Karpas-422 (cell line): ENCODE data around the gene CHRNG. TPM values are rescaled to one million over a fixed set of nuclear protein-coding genes. Genes with fewer than 3 reads are reported as not detected.

Experiments
- DNase-seq: peaks from one replicate; pipeline ENCODE4 v3.0.0-alpha.2; 2015
- H2AFZ ChIP-seq: fragments of 200-600 bp; sonication (generic); 2 replicates; pipeline ENCODE4 v1.6.1; 2014; ENCODE audit warnings: antibody characterized with exemption, low read length, mixed read lengths
- H3K27ac ChIP-seq: fragments of 200-600 bp; sonication (generic); 2 replicates; pipeline ENCODE4 v1.5.1; 2014; ENCODE audit warnings: mild to moderate bottlenecking, low read length, moderate library complexity
- H3K27me3 ChIP-seq: fragments of 200-600 bp; sonication (generic); 2 replicates; pipeline ENCODE4 v1.6.1; 2014; ENCODE audit warnings: low read length, mixed read lengths
- H3K36me3 ChIP-seq: fragments of 200-600 bp; sonication (generic); 2 replicates; pipeline ENCODE4 v1.6.1; 2014; ENCODE audit warnings: low read length, mixed read lengths; ENCODE audit not compliant: insufficient read depth
- H3K4me1 ChIP-seq: fragments of 200-600 bp; sonication (generic); 2 replicates; pipeline ENCODE4 v1.6.1; 2014; ENCODE audit warnings: mild to moderate bottlenecking, low read length, mixed read lengths
- H3K4me2 ChIP-seq: fragments of 200-600 bp; sonication (generic); 2 replicates; pipeline ENCODE4 v1.6.1; 2014; ENCODE audit warnings: low read length, low read depth, mild to moderate bottlenecking; ENCODE audit not compliant: poor library complexity, severe bottlenecking
- H3K4me3 ChIP-seq: fragments of 200-600 bp; sonication (generic); 2 replicates; pipeline ENCODE4 v1.5.1; 2014; ENCODE audit warnings: mild to moderate bottlenecking, antibody characterized with exemption, low read length, mixed read lengths
- H3K79me2 ChIP-seq: fragments of 200-600 bp; sonication (generic); 2 replicates; pipeline ENCODE4 v1.6.1; 2014; ENCODE audit warnings: mild to moderate bottlenecking, low read length, mixed read lengths
- H3K9ac ChIP-seq: fragments of 200-600 bp; sonication (generic); 2 replicates; pipeline ENCODE4 v1.6.0; 2014; ENCODE audit warnings: low read length
- H3K9me2 ChIP-seq: fragments of 200-600 bp; sonication (generic), shearing (Covaris generic); replicated peaks from 2 replicates; pipeline ENCODE4 v1.6.0; 2014; ENCODE audit warnings: mild to moderate bottlenecking, low read length, moderate library complexity; ENCODE audit not compliant: insufficient read depth
- H3K9me3 ChIP-seq: fragments of 300-700, 200-600 bp; sonication (generic); 2 replicates; pipeline ENCODE4 v1.6.1; 2014; ENCODE audit warnings: low read length, mixed read lengths
- H4K20me1 ChIP-seq: fragments of 200-600 bp; sonication (generic); 2 replicates; pipeline ENCODE4 v1.6.1; 2014; ENCODE audit warnings: mild to moderate bottlenecking, antibody characterized with exemption, low read length, low read depth; ENCODE audit not compliant: insufficient read depth
- total RNA-seq: library from RNA; depleted of rRNA; stranded (reverse); fragments of >200 nt; shearing (Covaris generic); gene quantifications from 2 replicates; pipeline ENCODE4 v1.2.3, GENCODE V29; 2014; ENCODE audit warnings: low replicate concordance

Gene CHRNG
- total RNA-seq, 1 experiment from 2014 or later, result not detected

DNA sequence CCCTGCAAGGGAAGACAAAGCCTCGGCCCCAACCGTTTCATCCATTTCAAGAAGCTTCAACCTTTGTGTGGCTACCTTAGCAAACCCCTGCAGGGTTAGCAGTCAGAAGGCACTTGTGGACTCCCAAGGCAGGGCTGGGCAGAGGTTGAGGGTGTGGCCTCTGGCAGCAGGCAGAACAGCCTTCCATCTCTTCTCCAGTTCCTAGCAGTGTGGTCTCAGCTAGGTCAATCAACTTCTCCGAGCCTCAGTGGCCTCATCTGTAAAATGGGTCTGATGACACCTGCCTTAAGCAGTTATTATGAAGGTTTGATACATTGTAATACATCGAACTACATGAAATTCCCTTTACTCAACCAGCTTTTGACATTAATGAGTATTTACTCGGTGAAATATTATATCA, 26.1 kb upstream of the CHRNG start:
- Histone ChIP-seq H3K9me3 (no peaks in the 10 kb centered on the region), H3K79me2 (no peaks in the 10 kb centered on the region), H4K20me1 (no peaks in the 10 kb centered on the region), H3K4me1 (peaks cover 12% of the 10 kb centered on the region), H3K9me2 (no peaks in the 10 kb centered on the region), H3K27ac (no peak overlapping the region), H2AFZ (no peak overlapping the region), H3K4me2 (no peak overlapping the region), H3K36me3 (no peaks in the 10 kb centered on the region), H3K27me3 (no peaks in the 10 kb centered on the region), H3K9ac (no peak overlapping the region), H3K4me3 (no peak overlapping the region)
- no peak for DNase-seq

DNA sequence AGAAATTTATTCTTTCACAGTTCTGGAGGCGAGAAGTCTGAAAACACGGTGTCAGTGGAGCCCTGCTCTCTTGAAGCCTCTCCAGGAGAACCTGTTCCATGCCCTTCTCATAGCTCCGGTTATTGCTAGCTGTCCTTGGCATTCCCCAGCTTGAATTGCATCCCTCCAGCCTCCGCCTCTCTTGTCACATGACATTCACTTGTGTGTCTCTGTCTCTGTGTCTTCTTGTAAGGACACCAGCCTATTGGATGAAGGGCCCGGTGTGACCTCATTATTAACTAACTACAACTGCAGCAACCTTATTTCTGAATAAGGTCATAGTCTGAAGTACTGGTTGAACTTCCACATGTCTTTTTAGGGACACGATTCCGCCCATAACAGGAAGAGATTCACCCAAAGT, 23.9 kb upstream of the CHRNG start:
- H3K9ac ChIP-seq, result no peak overlapping the region

DNA sequence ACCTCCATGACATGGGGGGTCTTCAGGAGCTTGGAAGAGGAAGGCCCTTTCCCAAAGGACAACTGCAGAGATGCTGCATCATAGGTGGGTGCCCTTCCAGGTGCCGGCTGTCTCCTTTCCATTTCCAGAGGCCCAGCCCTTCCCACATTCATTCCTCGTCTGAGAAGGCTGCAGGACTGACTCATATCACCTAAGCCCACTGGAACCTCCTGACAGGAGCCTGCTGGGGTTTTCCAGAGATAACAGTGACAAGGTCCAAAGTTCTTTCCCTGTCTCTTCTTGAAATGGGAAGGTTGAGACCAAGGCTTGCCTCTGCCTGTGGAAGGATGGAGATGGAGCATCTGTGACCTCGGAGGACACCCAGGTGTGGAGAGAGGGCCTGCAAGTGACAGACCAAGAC, 22.9 kb upstream of the CHRNG start:
- H3K79me2 ChIP-seq, result no peaks in the 10 kb centered on the region
- no peak overlapping the region for H3K9ac ChIP-seq
- no peaks in the 10 kb centered on the region for H3K9me3 ChIP-seq
- H3K4me1 ChIP-seq, result peaks cover 7% of the 10 kb centered on the region
- H3K9me2 ChIP-seq, result no peaks in the 10 kb centered on the region
- DNase-seq, result no peak
- H3K27ac ChIP-seq, result no peak overlapping the region
- no peaks in the 10 kb centered on the region for H3K27me3 ChIP-seq
- no peak overlapping the region for H2AFZ ChIP-seq
- H3K4me3 ChIP-seq, result no peak overlapping the region
- H3K4me2 ChIP-seq, result no peak overlapping the region
- no peaks in the 10 kb centered on the region for H4K20me1 ChIP-seq
- H3K36me3 ChIP-seq, result no peaks in the 10 kb centered on the region

More for the DNA sequence above, 23.9 kb upstream of the CHRNG start:
- H3K4me2 ChIP-seq, result no peak overlapping the region
- no peaks in the 10 kb centered on the region for H3K9me3 ChIP-seq
- no peak overlapping the region for H3K27ac ChIP-seq
- DNase-seq, result no peak
- H4K20me1 ChIP-seq, result no peaks in the 10 kb centered on the region
- no peaks in the 10 kb centered on the region for H3K27me3 ChIP-seq
- H3K9me2 ChIP-seq, result no peaks in the 10 kb centered on the region
- H3K36me3 ChIP-seq, result no peaks in the 10 kb centered on the region
- H3K79me2 ChIP-seq, result no peaks in the 10 kb centered on the region
- no peak overlapping the region for H2AFZ ChIP-seq
- peaks cover 12% of the 10 kb centered on the region for H3K4me1 ChIP-seq
- H3K4me3 ChIP-seq, result no peak overlapping the region

DNA sequence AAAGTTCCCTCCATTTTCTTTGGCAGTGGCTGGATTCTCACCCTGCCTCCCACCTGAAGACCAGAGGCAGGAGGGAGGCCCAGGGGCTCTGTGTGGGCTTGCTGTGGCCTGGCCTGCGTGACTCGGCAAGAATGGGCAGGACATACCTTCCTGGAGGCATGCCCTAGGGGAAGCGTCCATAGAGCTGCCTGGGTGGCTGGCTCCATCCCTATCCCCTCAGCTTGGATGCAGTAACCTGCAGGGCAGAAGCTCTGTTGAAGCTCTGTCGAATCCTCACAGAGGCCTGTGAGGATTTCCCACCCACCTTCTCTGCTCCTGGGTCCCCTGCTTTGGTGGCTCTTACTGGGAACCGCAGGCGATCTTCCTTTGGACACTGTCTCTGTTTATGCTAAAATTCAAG, 20.6 kb upstream of the CHRNG start:
- H3K4me3 ChIP-seq, result no peak overlapping the region
- no peaks in the 10 kb centered on the region for H3K79me2 ChIP-seq
- no peaks in the 10 kb centered on the region for H3K27me3 ChIP-seq
- H2AFZ ChIP-seq, result no peak overlapping the region
- no peaks in the 10 kb centered on the region for H3K9me2 ChIP-seq
- H3K9ac ChIP-seq, result no peak overlapping the region
- DNase-seq, result no peak
- no peaks in the 10 kb centered on the region for H3K36me3 ChIP-seq
- H3K9me3 ChIP-seq, result no peaks in the 10 kb centered on the region
- H3K27ac ChIP-seq, result no peak overlapping the region
- no peak overlapping the region for H3K4me2 ChIP-seq
- no peaks in the 10 kb centered on the region for H4K20me1 ChIP-seq
- peaks cover 3% of the 10 kb centered on the region; the same call in 1 of the 2 replicates for H3K4me1 ChIP-seq

DNA sequence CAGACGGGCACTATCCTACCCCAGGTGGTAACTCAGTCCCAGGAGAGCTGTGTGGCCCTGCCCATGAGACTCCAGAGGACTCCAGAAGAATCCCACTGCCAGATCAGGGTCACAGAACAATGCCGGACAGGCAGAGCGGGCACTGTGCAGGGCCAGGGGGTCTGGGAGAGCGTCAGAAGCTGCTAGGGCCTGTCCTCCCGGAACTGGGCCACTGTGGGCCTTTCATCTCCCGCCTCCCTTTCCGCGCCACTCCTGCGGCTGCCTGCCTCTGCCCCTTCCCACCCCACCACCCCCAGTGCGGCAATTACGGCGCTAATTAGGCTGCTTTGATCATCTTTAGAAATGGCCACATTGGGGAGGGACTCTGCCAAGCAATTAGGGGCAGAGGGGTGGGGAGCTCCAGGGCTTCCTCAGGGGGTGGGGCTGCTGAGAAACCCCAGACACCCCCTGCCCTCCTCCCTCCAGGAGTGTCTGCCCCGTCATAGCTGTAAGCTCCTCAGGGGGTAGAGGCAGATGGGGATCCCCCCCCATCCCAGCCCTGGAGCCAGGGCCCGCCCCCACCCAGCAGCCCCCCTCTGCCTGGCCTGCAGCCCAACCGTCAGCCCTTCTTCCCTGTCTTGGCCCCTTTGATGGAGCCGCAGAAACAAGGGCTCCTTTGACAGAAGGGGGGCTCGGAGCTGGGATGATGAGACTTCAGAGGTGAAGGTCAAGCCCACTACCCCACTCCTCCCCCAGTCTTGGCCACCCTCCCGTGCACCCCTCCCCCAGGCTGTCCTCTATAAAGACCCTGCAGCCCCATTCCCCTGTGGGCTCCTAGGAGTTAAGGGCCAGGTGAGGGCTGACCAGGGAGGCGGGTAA, 19.7 kb upstream of the CHRNG start, which contains the start of gene PRSS56:
PRSS56 (plus strand) TSS at position 808 of the 858 bp plus-strand sequence. CDS start 211 bp downstream, outside the sequence.
- H3K4me3 ChIP-seq, result no peak within 1 kb of the TSS
- no peaks in the 10 kb centered on the region for H3K36me3 ChIP-seq
- no peak within 1 kb of the TSS for H3K4me2 ChIP-seq
- no peak for DNase-seq
- no peak within 1 kb of the TSS for H3K27ac ChIP-seq
- H3K4me1 ChIP-seq, result peaks cover 5% of the 10 kb centered on the region; the same call in 1 of the 2 replicates
- no peaks in the 10 kb centered on the region for H4K20me1 ChIP-seq
- no peaks in the 10 kb centered on the region for H3K9me2 ChIP-seq
- H3K9ac ChIP-seq, result no peak within 1 kb of the TSS
- no peak within 1 kb of the TSS for H2AFZ ChIP-seq
- no peaks in the 10 kb centered on the region for H3K79me2 ChIP-seq
- no peaks in the 10 kb centered on the region for H3K9me3 ChIP-seq
- H3K27me3 ChIP-seq, result no peaks in the 10 kb centered on the region

DNA sequence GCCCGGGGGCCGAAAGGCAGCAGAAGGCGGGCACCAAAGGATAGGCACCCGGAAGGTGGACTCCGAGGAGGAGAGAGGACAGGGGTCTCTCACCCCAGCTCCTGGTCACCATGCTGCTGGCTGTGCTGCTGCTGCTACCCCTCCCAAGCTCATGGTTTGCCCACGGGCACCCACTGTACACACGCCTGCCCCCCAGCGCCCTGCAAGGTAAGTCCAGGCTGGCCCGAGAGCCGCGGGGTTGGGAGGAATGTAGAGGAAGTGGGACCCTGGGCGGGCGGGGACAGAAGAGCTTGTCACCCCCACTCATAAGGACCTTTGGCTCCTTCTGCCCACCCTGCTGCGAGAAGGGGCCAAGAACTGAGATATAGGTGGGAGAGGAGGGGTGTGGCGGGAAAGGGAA, 19.0 kb upstream of the CHRNG start:
- no peaks in the 10 kb centered on the region for H3K9me2 ChIP-seq
- no peak overlapping the region for H2AFZ ChIP-seq
- H3K4me3 ChIP-seq, result no peak overlapping the region
- no peaks in the 10 kb centered on the region for H4K20me1 ChIP-seq
- DNase-seq, result no peak
- H3K27me3 ChIP-seq, result no peaks in the 10 kb centered on the region
- H3K79me2 ChIP-seq, result no peaks in the 10 kb centered on the region
- H3K9ac ChIP-seq, result no peak overlapping the region
- H3K4me2 ChIP-seq, result no peak overlapping the region
- H3K36me3 ChIP-seq, result no peaks in the 10 kb centered on the region
- H3K9me3 ChIP-seq, result no peaks in the 10 kb centered on the region
- peaks cover 5% of the 10 kb centered on the region; the same call in 1 of the 2 replicates for H3K4me1 ChIP-seq
- H3K27ac ChIP-seq, result no peak overlapping the region

DNA sequence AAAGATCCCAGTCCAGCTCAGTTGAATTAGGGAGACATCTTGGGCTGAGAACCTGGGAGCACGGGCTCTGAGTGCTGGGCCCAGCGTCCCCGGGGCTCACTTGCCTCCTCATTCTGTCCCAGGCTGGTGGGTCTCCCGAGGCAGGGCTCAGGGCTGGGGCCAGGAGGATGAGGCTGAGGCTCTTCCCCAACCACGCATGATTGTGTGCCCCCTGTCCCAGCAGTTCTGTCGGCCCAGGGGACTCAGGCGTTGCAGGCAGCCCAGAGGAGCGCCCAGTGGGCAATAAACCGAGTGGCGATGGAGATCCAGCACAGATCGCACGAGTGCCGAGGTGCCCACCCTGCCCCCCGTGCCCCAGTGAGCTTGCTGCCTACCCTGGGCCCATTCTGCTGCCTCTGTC, 18.4 kb upstream of the CHRNG start:
- no peak for DNase-seq
- H3K27ac ChIP-seq, result no peak overlapping the region
- H3K79me2 ChIP-seq, result no peaks in the 10 kb centered on the region
- H3K9me2 ChIP-seq, result no peaks in the 10 kb centered on the region
- H3K4me2 ChIP-seq, result no peak overlapping the region
- peaks cover 5% of the 10 kb centered on the region; the same call in 1 of the 2 replicates for H3K4me1 ChIP-seq
- no peaks in the 10 kb centered on the region for H4K20me1 ChIP-seq
- no peaks in the 10 kb centered on the region for H3K36me3 ChIP-seq
- H3K27me3 ChIP-seq, result no peaks in the 10 kb centered on the region
- H2AFZ ChIP-seq, result no peak overlapping the region
- H3K9ac ChIP-seq, result no peak overlapping the region
- no peaks in the 10 kb centered on the region for H3K9me3 ChIP-seq
- no peak overlapping the region for H3K4me3 ChIP-seq

DNA sequence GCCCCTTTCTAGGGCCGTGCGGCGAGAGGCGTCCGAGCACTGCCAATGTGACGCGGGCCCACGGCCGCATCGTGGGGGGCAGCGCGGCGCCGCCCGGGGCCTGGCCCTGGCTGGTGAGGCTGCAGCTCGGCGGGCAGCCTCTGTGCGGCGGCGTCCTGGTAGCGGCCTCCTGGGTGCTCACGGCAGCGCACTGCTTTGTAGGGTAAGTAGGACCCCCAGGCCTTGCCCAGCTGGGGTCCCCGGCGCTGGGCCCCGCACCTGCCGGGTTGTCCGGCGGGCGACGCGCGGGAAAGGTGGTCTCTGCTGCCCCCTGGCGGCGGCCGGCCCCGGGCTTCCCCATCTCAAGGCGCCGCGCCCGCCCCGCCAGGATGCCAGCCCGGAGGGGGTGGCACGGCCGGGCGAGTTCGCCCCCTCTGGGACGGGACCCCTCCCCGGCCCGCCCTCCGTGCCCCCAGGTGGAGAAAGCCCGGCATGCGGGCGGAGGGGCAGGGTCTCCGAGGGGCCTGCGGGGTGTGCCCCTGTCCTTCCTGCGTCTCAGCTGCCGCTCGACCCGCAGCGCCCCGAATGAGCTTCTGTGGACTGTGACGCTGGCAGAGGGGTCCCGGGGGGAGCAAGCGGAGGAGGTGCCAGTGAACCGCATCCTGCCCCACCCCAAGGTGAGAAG, 17.4 kb upstream of the CHRNG start:
- DNase-seq, result peak; percentile 75
- H4K20me1 ChIP-seq, result no peaks in the 10 kb centered on the region
- H3K27ac ChIP-seq, result no peak overlapping the region
- no peaks in the 10 kb centered on the region for H3K36me3 ChIP-seq
- H3K9me3 ChIP-seq, result no peaks in the 10 kb centered on the region
- H3K4me3 ChIP-seq, result no peak overlapping the region
- H3K79me2 ChIP-seq, result no peaks in the 10 kb centered on the region
- peaks cover 5% of the 10 kb centered on the region; the same call in 1 of the 2 replicates for H3K4me1 ChIP-seq
- no peak overlapping the region for H3K9ac ChIP-seq
- no peak overlapping the region for H2AFZ ChIP-seq
- H3K4me2 ChIP-seq, result no peak overlapping the region
- H3K9me2 ChIP-seq, result no peaks in the 10 kb centered on the region
- no peaks in the 10 kb centered on the region for H3K27me3 ChIP-seq
